H7 (cell line): Measurements from ENCODE around the gene STAC3. TPM values are rescaled to one million over a fixed set of nuclear protein-coding genes. Genes with fewer than 3 reads are reported as not detected.

ENCODE experiments used
- DNase-seq: peaks from one replicate; pipeline ENCODE4 v3.0.0; 2012
- H3K27me3 ChIP-seq: 2 replicates; pipeline ENCODE4 v1.6.0; 2011; ENCODE audit warnings: mild to moderate bottlenecking, low read length; ENCODE audit not compliant: control insufficient read depth, insufficient read depth
- H3K36me3 ChIP-seq: replicated peaks from 2 replicates; pipeline ENCODE4 v1.5.1; 2011; ENCODE audit warnings: low read length; ENCODE audit not compliant: control insufficient read depth, insufficient read depth
- H3K4me3 ChIP-seq: 2 replicates; pipeline ENCODE4 v1.5.1; 2011; ENCODE audit warnings: low read depth, mild to moderate bottlenecking, control low read depth, low read length, moderate library complexity; ENCODE audit not compliant: insufficient read depth
- total RNA-seq: library from RNA; depleted of rRNA; stranded (reverse); fragments of >200 nt; shearing (Covaris generic); gene quantifications from 2 replicates; pipeline ENCODE4 v1.2.3, GENCODE V29; 2014

Gene STAC3
- total RNA-seq, 1 experiment from 2014 or later, result 0.90 TPM

- Histone ChIP-seq H3K4me3 (no peak overlapping the region), H3K27me3 (peaks cover 46% of the 10 kb centered on the region), H3K36me3 (peaks cover 34% of the 10 kb centered on the region)
- peak; percentile 22 for DNase-seq
Observed at GRCh38 chr12:57234571-57235016, 16.4 kb downstream of the STAC3 start.

DNA sequence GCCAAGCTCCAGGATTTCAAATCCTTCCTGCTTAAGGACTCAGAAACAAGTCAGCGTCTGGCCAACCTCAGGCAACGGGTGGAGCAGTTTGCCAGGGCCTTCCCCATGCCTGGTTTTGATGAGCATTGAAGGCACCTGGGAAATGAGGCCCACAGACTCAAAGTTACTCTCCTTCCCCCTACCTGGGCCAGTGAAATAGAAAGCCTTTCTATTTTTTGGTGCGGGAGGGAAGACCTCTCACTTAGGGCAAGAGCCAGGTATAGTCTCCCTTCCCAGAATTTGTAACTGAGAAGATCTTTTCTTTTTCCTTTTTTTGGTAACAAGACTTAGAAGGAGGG, 16.8 kb downstream of the STAC3 start:
- H3K27me3 ChIP-seq, result peaks cover 42% of the 10 kb centered on the region
- DNase-seq, result peak; percentile 16

GRCh38 chr12:57233357-57234232, 17.4 kb downstream of the STAC3 start:
- Histone ChIP-seq H3K36me3 (peaks cover 34% of the 10 kb centered on the region), H3K27me3 (peaks cover 37% of the 10 kb centered on the region)
- DNase-seq, result peak; percentile 13

More for the DNA sequence above, 16.8 kb downstream of the STAC3 start:
- H3K4me3 ChIP-seq, result no peak overlapping the region
- peaks cover 34% of the 10 kb centered on the region for H3K36me3 ChIP-seq

DNA sequence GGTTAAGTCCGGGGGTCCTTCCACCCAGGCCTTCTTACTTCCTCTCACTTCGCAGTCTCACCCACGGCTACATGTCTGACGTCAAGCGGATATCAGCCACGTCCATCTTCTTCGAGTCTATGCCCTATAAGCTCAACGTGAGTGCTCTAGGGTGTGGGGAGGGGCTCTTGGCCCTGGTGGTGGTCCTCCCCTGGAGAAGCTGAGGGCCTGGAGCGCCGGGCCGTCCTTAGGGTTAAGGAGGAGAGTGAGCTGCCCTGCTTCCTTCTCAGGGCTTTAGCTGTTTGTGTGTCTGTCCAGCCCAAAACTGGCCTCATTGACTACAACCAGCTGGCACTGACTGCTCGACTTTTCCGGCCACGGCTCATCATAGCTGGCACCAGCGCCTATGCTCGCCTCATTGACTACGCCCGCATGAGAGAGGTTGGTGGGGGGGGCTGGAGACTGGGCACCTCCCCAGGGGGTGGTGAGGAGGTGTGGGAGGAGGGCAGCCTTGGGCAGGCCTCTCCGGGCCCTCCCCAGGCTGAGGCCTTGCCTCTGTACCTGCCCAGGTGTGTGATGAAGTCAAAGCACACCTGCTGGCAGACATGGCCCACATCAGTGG, 18.7 kb downstream of the STAC3 start:
- Histone ChIP-seq H3K36me3 (peaks cover 34% of the 10 kb centered on the region), H3K27me3 (peaks cover 29% of the 10 kb centered on the region), H3K4me3 (no peak overlapping the region)
- DNase-seq, result peak; percentile 26

More at GRCh38 chr12:57233357-57234232, 17.4 kb downstream of the STAC3 start:
- H3K4me3 ChIP-seq, result no peak overlapping the region

DNA sequence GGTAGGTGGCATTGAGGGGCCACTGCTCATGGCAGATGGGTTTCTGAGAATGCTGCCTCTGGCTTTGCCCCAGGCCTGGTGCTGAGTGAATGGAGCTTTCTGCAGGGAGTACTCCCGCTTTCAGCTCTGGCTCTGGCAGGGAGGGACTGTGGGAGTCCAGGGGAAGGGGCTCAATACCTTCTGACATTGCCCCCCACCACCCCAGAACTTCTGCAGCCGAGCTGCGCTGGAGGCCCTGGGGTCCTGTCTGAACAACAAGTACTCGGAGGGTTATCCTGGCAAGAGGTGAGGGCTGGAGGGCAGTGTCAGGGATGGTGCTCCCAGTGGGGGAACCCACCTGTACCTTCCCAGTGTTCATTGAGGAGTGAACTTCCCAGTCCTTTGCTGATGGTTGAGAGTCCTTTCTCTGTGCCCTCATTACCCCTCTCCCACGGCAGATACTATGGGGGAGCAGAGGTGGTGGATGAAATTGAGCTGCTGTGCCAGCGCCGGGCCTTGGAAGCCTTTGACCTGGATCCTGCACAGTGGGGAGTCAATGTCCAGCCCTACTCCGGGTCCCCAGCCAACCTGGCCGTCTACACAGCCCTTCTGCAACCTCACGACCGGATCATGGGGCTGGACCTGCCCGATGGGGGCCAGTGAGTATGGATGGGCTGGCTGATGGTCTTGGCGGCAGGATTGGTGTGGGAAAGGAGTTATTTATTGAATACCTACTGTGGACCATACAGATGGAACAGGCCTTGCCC, 19.5 kb downstream of the STAC3 start:
- Histone ChIP-seq H3K4me3 (no peak overlapping the region; the same call in 1 of the 2 replicates), H3K36me3 (peaks cover 34% of the 10 kb centered on the region), H3K27me3 (peaks cover 25% of the 10 kb centered on the region)
- DNase-seq, result no peak

- DNase-seq, result no peak
- peaks cover 34% of the 10 kb centered on the region for H3K36me3 ChIP-seq
- peak overlapping the region; percentile 76 for H3K4me3 ChIP-seq
- peaks cover 25% of the 10 kb centered on the region for H3K27me3 ChIP-seq
Observed at GRCh38 chr12:57230381-57231155, 20.4 kb downstream of the STAC3 start.

DNA sequence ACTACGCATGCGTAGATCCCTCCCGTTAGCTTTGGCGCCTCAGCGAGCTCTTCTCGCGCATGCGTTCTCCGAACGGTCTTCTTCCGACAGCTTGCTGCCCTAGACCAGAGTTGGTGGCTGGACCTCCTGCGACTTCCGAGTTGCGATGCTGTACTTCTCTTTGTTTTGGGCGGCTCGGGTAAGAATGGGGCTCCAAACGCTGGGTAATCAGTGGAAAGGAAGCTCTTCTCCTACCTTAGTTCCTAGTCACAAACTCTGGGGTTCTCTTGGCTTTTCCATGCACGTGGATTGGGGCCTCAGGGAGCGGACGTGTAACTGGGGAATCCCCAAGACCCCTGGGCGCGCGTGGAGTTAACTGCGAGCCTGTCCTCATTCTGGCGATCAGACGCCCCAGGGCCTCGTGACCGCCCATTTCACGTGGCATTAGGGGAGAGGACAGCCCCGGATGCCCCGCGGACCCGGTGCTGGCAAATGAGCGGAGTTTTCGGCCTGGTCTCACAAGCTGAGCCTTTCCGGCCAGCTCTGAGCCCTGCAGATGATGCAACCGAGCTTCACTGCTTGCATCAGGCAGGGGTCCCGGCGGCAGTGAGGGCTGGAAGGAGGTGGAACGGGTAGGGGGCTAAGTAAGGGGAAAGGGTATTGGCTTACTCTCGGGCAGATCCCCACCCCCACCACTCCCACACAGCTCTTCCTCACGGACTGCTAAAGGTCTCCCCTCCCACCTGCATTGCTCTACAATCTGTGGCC, 21.2 kb downstream of the STAC3 start, which contains the start of gene SHMT2:
SHMT2 (plus strand) TSS at position 78 of the 747 bp plus-strand sequence; CDS start at position 146, 68 bp downstream.
- peak; percentile 98 for DNase-seq
- H3K4me3 ChIP-seq, result peak within 1 kb of the TSS; percentile 76
- H3K27me3 ChIP-seq, result peaks cover 26% of the 10 kb centered on the region
- H3K36me3 ChIP-seq, result peaks cover 34% of the 10 kb centered on the region

- DNase-seq, result no peak
- peaks cover 33% of the 10 kb centered on the region for H3K27me3 ChIP-seq
- H3K36me3 ChIP-seq, result peaks cover 34% of the 10 kb centered on the region
- peak overlapping the region; percentile 14 for H3K4me3 ChIP-seq
Observed at GRCh38 chr12:57229046-57229633, 21.8 kb downstream of the STAC3 start.

- H3K4me3 ChIP-seq, result peak overlapping the region; percentile 48
- no peak for DNase-seq
- H3K36me3 ChIP-seq, result peaks cover 18% of the 10 kb centered on the region
- H3K27me3 ChIP-seq, result peaks cover 49% of the 10 kb centered on the region
Observed at GRCh38 chr12:57227315-57228115, 23.5 kb downstream of the STAC3 start.

DNA sequence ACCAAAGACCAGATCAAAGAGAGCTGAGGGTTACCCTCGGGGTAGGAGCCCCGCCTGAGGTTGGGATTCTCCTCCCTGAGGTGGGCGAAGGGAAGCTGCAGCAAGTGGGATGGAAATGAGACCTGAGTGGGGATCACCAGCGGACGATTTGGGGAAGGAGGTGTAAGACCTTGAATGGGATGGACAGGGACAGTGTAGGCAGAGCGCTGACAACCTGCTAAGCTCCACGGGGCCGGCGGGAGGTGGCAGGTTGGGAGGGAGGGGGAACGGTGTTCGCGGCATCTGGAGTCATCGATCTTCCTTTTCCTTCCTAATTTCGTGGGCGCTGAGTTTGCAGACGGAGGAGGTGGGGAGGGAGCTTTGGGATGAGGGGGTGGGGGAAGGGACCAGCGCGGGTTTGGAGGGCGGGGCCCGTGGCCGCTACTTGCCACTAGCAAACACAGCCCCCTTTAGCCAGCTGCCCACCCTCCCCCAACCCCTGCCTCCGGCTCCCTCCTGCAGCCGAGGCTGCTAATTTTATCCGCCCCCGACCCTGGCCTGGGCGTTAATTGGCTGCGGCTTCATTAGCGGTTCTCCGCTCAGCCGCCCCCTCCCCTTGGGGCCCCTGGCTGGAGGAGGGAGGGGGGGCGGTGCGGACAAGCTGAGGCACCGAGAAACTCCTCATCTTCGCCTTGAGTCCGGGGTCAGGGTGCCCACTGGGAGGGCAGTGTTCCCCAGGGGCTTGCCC, 24.2 kb downstream of the STAC3 start:
- peak; percentile 91 for DNase-seq
- Histone ChIP-seq H3K36me3 (peaks cover 11% of the 10 kb centered on the region), H3K27me3 (peaks cover 57% of the 10 kb centered on the region), H3K4me3 (peak overlapping the region; percentile 48)

GRCh38 chr12:57225680-57226210, 25.2 kb downstream of the STAC3 start:
- Histone ChIP-seq H3K4me3 (peak overlapping the region; percentile 13; the same call in 1 of the 2 replicates), H3K27me3 (peaks cover 67% of the 10 kb centered on the region), H3K36me3 (peaks cover 1% of the 10 kb centered on the region)
- DNase-seq, result no peak
